ENCODE data around the gene PRDM8.

Gene PRDM8

DNA sequence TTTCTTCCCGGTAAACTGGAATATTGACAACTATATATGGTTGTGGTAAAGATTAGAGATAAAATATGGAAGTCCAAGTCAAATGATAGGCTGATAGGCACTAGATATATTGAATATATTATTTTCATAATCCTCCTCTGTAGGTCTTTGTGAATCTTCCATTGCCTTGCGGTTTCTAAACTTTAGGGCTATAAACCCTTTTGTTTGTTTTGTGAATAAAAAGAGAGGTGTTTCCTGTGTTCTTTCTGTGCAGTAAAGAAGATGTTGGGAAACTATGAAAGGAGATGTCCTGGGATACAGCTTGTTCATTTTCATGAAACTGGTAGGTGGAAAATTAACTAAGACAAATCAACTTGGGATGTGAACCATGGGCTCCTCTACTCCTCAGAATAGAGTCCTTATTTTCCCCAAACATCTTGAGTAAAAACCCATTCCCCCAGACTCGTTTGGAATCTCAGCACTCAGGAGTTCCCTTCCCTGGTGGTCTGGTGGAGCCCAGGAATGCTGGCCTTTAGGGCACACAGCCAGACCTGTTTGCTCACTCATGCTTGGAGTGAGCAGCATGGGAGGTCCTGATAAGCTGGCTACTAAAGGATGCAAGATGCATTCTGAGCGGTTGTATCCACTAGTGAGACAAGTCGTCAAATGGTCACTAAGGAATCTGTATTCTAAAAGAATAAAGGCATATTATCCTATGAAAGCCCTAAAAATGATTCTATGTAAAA, 22.2 kb downstream of the PRDM8 start:
- Histone ChIP-seq H3K79me2 (ENCODE audit: low read length) (no peaks in the 10 kb centered on the region), H3K4me3 (ENCODE audit: low read length) (no peak overlapping the region), H3K27ac (ENCODE audit: low read length) (no peak overlapping the region), H2AFZ (ENCODE audit: low read length) (no peak overlapping the region), H3K27me3 (replicated peaks; ENCODE audit: insufficient read depth, low read length) (no peaks in the 10 kb centered on the region), H3F3A (ENCODE audit: insufficient read depth, low read length) (no peaks in the 10 kb centered on the region), H3K4me1 (ENCODE audit: low read length) (no peaks in the 10 kb centered on the region), H3K36me3 (replicated peaks; ENCODE audit: insufficient read depth, low read length) (no peaks in the 10 kb centered on the region), H3K9me2 (replicated peaks; ENCODE audit: insufficient read depth, low read length) (no peaks in the 10 kb centered on the region), H4K20me1 (ENCODE audit: insufficient read depth, low read length) (no peaks in the 10 kb centered on the region), H3K9ac (ENCODE audit: low read length) (no peak overlapping the region), H3K9me3 (replicated peaks; ENCODE audit: insufficient read depth, low read length) (no peaks in the 10 kb centered on the region), H3K4me2 (ENCODE audit: low read depth, low read length) (no peak overlapping the region)
- DNase-seq = no peak
- TF ChIP-seq EZH2phosphoT487 (IDR thresholded peaks at IDR 0.05; ENCODE audit: low read length) (no peak), EZH2 (optimal IDR thresholded peaks at IDR 0.05; ENCODE audit: low read depth, low read length) (no peak)

DNA sequence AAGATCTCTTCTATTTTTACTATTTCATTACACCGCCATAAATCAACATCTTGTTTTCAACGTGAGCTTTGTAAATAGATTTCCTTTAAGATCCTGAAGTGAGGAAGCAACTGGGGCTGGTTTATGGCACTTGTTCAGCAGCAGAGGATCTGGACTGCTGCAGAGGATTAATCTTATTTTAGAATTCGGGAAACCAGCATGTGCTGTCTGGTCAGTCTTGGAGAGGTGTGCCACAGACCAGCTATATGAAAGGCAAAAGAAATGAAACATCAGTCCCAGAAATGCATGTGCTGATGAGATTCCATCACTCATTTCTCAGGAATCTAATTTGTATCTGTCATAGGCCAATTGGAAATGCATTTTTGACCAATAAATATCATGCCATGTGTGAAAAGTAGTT, 23.4 kb downstream of the PRDM8 start:
- H2AFZ ChIP-seq (ENCODE audit: low read length) = no peak overlapping the region
- no peak overlapping the region for H3K27ac ChIP-seq (ENCODE audit: low read length)
- H3K9ac ChIP-seq (ENCODE audit: low read length) = no peak overlapping the region

DNA sequence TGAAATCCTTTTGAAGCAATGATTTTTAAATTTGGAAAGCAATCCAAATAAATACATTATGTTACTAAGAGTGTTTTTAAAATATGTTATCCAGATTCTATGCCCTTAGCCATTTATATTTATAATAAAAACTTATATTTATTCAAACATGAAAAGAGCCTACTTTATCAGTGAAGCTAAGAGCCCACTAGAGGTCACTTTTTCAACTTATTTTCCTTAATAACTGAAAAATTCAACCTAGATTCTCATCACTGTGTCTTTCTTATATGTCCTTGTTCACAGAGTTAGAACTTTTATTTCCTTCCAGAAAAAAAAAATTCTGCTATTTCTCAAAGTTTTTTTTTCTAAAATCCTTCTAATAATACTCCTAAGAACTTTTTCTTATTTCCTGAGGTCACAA, 23.9 kb downstream of the PRDM8 start:
- Histone ChIP-seq H3K4me1 (ENCODE audit: low read length) (no peaks in the 10 kb centered on the region), H4K20me1 (ENCODE audit: insufficient read depth, low read length) (no peaks in the 10 kb centered on the region), H3K36me3 (replicated peaks; ENCODE audit: insufficient read depth, low read length) (no peaks in the 10 kb centered on the region), H3K79me2 (ENCODE audit: low read length) (no peaks in the 10 kb centered on the region), H3K27me3 (replicated peaks; ENCODE audit: insufficient read depth, low read length) (no peaks in the 10 kb centered on the region), H3K9me2 (replicated peaks; ENCODE audit: insufficient read depth, low read length) (no peaks in the 10 kb centered on the region), H3K9ac (ENCODE audit: low read length) (no peak overlapping the region), H2AFZ (ENCODE audit: low read length) (no peak overlapping the region), H3K4me2 (ENCODE audit: low read depth, low read length) (no peak overlapping the region), H3F3A (ENCODE audit: insufficient read depth, low read length) (no peaks in the 10 kb centered on the region), H3K9me3 (replicated peaks; ENCODE audit: insufficient read depth, low read length) (no peaks in the 10 kb centered on the region), H3K4me3 (ENCODE audit: low read length) (no peak overlapping the region), H3K27ac (ENCODE audit: low read length) (no peak overlapping the region)
- TF ChIP-seq, protein P1, sequence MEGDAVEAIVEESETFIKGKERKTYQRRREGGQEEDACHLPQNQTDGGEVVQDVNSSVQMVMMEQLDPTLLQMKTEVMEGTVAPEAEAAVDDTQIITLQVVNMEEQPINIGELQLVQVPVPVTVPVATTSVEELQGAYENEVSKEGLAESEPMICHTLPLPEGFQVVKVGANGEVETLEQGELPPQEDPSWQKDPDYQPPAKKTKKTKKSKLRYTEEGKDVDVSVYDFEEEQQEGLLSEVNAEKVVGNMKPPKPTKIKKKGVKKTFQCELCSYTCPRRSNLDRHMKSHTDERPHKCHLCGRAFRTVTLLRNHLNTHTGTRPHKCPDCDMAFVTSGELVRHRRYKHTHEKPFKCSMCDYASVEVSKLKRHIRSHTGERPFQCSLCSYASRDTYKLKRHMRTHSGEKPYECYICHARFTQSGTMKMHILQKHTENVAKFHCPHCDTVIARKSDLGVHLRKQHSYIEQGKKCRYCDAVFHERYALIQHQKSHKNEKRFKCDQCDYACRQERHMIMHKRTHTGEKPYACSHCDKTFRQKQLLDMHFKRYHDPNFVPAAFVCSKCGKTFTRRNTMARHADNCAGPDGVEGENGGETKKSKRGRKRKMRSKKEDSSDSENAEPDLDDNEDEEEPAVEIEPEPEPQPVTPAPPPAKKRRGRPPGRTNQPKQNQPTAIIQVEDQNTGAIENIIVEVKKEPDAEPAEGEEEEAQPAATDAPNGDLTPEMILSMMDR (IDR thresholded peaks at IDR 0.05; ENCODE audit: low read length) = peak; percentile 35
- TF ChIP-seq EZH2 (optimal IDR thresholded peaks at IDR 0.05; ENCODE audit: low read depth, low read length) (no peak), EZH2phosphoT487 (IDR thresholded peaks at IDR 0.05; ENCODE audit: low read length) (no peak)
- peak; percentile 33 for DNase-seq

More for the DNA sequence above, 23.4 kb downstream of the PRDM8 start:
- H3K36me3 ChIP-seq (replicated peaks; ENCODE audit: insufficient read depth, low read length) = no peaks in the 10 kb centered on the region
- no peak overlapping the region for H3K4me2 ChIP-seq (ENCODE audit: low read depth, low read length)
- no peaks in the 10 kb centered on the region for H4K20me1 ChIP-seq (ENCODE audit: insufficient read depth, low read length)
- TF ChIP-seq EZH2phosphoT487 (IDR thresholded peaks at IDR 0.05; ENCODE audit: low read length) (no peak), EZH2 (optimal IDR thresholded peaks at IDR 0.05; ENCODE audit: low read depth, low read length) (no peak)
- TF ChIP-seq, protein P1 (IDR thresholded peaks at IDR 0.05; ENCODE audit: low read length) = no peak
- H3K4me1 ChIP-seq (ENCODE audit: low read length) = no peaks in the 10 kb centered on the region
- no peaks in the 10 kb centered on the region for H3K9me2 ChIP-seq (replicated peaks; ENCODE audit: insufficient read depth, low read length)
- DNase-seq = no peak
- H3F3A ChIP-seq (ENCODE audit: insufficient read depth, low read length) = no peaks in the 10 kb centered on the region
- no peak overlapping the region for H3K4me3 ChIP-seq (ENCODE audit: low read length)
- H3K27me3 ChIP-seq (replicated peaks; ENCODE audit: insufficient read depth, low read length) = no peaks in the 10 kb centered on the region
- no peaks in the 10 kb centered on the region for H3K9me3 ChIP-seq (replicated peaks; ENCODE audit: insufficient read depth, low read length)
- H3K79me2 ChIP-seq (ENCODE audit: low read length) = no peaks in the 10 kb centered on the region

DNA sequence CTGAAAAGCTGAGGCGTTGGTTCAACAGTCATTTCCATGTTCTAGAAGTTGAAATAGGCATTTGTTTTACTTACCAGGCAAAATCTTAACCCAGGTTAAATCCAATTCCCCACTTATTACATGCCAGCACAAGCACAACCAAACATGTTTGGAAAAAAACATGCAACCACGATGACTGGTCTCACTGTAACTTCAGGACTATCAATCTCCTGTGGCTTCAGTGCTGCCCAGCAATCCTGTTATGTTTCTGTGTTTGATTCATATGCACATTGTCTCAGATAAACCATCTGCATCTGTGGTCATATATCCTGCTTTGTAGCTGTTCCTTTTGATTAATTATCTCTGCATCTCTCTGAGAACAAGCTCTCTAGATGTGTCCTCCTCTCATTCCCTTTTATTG, 28.3 kb downstream of the PRDM8 start:
- Histone ChIP-seq H3K27ac (ENCODE audit: low read length) (no peak overlapping the region), H3K4me3 (ENCODE audit: low read length) (no peak overlapping the region), H2AFZ (ENCODE audit: low read length) (no peak overlapping the region), H3K4me2 (ENCODE audit: low read depth, low read length) (no peak overlapping the region), H4K20me1 (ENCODE audit: insufficient read depth, low read length) (no peaks in the 10 kb centered on the region), H3K9me2 (replicated peaks; ENCODE audit: insufficient read depth, low read length) (no peaks in the 10 kb centered on the region), H3K27me3 (replicated peaks; ENCODE audit: insufficient read depth, low read length) (no peaks in the 10 kb centered on the region), H3K36me3 (replicated peaks; ENCODE audit: insufficient read depth, low read length) (no peaks in the 10 kb centered on the region), H3K79me2 (ENCODE audit: low read length) (no peaks in the 10 kb centered on the region), H3K9me3 (replicated peaks; ENCODE audit: insufficient read depth, low read length) (no peaks in the 10 kb centered on the region), H3K4me1 (ENCODE audit: low read length) (peaks cover 24% of the 10 kb centered on the region), H3K9ac (ENCODE audit: low read length) (no peak overlapping the region), H3F3A (ENCODE audit: insufficient read depth, low read length) (peaks cover 11% of the 10 kb centered on the region; the same call in 1 of the 2 replicates)
- DNase-seq = no peak
- no peak for TF ChIP-seq EZH2phosphoT487 (IDR thresholded peaks at IDR 0.05; ENCODE audit: low read length)
- TF ChIP-seq, protein P1 (IDR thresholded peaks at IDR 0.05; ENCODE audit: low read length) = no peak
- TF ChIP-seq EZH2 (optimal IDR thresholded peaks at IDR 0.05; ENCODE audit: low read depth, low read length) = no peak
